SW480 (cell line): Measurements from ENCODE around the gene DDAH1.

ENCODE experiments used
- DNase-seq: peaks from one replicate; pipeline ENCODE4 v3.0.0-alpha.2; 2016; ENCODE audit warnings: low spot score

DDAH1 gene

DNA sequence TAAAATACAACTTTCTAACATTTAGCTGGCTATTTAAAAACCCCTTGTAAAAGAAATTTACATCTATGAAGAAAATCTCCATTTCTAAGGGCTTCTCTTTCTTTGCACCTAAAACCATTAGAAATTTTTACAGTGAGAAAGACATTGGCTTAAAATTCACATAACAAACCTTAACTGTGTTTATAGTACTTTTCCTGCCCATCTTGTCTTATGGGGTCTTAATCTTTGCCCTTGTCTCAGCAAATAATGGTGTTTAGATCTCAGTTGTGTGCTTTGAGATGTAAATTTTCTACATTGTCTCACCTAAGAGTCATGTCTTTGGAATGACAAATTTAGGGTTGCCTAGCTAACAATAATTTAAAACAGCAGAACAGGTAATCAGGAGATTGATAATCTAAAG lies 71.5 kb downstream of the DDAH1 start:
- no peak for DNase-seq

DNA sequence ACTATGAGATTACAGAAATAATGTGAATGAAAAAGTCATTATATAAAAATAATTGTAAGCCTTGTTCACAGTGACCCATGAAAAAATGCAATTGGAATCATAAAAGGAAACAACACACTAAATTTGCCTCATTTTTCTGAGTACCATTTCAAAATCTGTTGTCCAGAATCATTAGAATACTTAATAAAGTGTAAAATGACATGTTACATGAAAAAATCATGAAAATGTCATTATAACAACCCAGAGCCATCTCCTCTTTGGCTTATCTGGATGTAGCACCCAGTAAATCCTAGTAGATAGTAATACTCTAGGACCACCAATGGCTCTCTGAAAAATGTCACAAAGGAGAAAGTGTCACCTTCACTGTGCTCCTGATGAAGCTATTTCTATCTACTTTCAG lies 76.5 kb downstream of the DDAH1 start:
- DNase-seq = no peak

DNA sequence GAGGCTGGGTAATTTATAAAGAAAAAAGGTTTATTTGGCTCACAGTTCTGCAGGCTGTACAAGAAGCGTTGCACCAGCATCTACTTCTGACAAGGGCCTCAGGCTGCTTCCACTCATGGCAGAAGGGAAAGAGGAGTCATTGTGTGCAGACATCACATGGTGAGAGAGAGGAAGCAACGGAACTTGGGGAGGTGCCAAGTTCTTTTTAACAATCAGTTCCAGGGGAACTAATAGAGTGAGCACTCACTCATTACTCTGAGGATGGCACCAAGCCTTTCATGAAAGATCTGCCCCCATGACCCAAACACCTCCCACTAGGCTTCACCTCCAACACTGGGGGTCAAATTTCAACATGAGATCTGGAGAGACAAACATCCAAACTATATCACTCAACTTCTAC lies 77.2 kb downstream of the DDAH1 start:
- DNase-seq = no peak

DNA sequence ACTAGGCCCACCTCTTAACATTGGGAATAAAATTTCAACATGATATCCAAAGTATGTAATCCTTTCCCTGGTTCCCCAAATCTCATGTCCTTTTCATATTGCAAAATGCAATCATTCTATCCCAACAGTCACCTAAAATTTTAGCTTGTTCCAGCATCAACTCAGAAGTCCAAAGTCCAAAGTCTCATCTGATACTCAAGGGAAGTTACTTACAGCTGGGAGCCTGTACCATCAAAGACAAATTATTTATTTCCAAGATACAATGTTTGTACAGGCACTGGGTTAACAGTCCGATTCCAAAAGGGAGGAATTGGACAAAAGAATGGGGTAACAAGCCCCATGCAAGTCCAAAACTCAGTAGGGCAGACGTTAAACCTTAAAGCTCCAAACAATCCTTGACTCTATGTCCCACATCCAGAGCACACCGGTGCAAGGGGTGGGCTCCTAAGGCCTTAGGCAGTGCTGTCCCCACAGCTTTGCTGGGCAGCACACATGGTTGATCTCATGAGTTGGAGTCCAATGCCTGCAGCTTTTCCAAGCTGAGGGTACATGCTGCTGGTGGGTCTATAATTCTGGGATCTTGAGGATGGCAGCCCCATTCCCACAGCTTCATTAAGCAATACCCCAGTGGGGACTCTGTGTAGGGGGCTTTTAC lies 78.8 kb downstream of the DDAH1 start:
- DNase-seq = no peak

DNA sequence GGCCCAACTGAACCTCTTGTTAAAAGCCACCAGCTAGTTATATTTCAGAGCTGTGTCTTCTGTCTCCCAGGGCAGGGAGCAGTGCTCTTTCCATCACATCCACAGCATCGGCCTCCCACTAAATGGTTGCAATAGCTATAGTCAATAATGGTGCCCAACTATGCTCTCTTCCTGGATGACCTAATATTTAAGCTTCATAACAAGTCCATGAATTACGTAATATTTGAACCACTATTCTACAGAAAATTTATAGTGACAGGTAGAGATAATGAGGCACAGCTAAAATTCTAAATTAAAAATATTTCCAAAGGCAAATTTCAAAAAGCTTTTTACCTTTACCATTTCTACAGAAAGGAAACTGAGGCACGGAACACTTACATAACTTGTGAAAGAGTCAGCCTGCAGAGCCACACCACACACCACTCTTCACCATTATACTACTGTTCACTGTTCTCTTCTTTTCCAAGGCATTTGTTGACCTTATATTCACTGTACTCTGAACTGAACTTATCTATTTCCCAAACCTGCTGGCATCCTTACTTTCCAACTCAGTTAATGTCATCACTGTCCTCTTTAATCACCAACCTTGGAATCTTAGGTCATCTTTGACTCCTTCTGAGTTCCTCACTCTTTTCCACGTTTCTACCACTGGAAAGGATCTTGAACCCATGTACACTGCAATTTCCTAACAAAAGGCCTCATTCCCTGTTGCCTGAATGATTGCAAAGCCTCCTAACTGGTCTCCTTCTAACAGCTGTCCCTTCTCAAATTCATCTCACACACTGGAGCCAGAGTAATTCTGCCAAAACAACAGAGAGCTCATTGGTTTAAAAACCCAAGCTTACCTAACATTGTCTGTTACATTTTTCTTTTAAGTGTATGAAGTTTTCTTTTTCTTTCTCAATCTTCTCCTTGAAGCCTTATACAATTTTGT lies 85.5 kb downstream of the DDAH1 start:
- no peak for DNase-seq

DNA sequence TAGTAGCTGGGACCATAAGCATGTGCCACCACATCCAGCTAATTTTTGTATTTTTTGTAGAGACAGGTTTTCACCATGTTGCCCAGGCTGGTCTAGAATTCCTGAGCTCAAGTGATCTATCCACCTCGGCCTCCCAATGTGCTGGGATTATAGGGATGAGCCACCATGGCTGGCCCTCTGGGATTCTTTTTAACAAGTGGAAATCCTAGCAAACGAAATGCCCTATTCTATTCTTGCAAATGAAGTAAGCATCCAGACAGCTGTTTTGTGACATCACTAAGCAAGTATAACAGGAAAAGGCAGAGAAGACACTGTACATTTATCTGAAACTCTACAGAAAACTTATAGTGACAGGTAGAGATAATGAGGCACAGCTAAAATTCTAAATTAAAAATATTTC lies 86.4 kb downstream of the DDAH1 start:
- no peak for DNase-seq

DNA sequence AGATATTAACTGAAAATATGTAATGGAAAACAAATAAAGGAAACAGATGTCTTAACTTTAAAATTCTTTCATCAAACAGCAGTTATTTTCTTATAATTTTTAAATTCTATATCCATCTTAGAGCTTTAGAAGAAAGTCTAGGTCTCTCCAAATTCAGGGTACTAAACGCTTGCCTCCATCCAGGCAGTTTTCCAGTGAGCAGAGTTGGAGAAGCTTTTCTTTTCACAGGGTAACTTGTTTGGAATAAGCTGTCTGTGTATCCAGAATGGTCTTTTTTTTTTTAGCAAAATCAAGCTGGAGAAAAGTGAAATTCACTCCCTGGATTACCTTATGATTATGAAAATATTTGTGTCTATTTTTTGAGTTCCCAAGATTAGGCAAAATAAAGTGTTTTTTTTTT lies 88.6 kb downstream of the DDAH1 start:
- no peak for DNase-seq

DNA sequence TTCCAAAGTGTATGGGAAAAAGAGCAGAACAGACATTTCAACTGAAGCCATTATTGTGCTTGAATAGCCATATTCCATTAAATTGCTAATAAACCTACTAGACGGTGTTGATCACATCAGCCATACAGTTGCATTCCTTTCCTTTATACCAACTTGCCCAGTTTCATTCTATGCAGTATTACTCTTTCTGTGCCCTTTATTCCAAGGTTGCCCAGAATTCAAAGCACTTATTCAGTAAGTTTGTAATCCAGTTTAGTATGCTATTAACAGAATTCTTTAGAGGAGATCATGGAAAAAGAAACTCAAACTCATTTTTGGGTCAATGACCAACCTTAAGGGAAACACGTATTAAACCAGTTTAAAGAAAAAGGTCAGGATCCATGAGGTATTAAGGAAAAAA lies 89.5 kb downstream of the DDAH1 start:
- no peak for DNase-seq

DNA sequence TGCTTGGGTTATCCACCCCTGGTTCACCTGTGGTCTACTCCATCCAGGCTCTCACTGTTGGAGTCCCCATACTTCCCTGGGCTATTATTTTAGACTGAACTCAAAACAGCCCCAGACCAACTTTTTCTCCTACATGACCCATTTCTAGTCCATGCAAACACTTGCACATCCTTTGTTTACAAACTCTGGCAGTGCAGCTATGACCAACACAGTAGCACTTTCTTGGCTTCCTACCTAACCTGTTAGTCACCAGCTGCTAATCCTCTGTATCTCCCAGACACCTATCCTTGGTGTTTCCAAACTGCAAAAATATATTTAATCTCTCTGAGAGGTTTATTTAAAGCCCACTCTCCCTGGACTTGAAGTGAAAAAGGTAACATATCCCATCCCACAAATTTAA lies 90.8 kb downstream of the DDAH1 start:
- no peak for DNase-seq

DNA sequence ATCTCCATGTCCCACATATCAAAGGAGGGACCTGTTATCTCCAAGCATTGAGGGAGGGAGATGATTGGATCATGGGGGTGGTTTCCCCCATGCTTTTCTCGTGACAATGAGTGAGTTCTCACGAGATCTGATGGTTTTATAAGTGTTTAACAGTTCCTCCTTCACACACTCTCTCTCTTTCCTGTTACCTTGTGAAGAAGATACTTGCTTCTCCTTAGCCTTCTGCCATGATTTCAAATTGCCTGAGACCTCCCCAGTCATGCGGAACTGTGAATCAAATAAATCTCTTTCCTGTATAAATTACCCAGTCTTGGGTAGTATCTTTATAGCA lies 91.6 kb downstream of the DDAH1 start:
- no peak for DNase-seq

DNA sequence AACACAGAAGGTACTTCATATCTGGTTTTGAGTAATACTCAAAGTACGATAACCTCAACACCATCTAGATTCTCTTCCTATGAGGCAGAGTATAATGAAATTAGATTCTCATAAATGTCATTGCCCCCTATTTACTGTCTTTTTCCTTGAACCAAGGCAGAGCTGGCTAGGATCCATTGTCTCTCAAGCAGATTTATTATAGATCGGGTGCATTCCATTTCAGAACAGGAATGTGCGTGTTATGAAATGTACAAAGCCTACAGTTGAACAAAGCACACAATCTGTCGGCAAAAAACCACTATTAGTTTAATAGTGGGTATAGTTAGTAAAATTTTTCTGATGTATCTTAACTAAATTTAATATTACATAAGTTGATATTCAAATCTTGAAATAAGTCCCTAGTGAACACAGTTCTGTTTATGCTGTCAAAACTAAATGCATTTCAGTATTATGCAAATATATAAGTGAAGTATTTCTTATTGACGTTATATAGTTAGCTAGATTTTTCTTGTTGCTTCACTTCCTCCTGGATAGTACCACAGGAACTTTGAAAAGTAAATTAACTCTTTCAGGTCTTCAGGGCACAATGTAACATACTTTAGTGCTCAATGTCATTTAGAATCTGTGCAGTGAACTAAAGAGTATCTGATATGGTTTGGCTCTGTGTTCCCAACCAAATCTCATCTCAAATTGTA lies 92.1 kb downstream of the DDAH1 start:
- DNase-seq = no peak

DNA sequence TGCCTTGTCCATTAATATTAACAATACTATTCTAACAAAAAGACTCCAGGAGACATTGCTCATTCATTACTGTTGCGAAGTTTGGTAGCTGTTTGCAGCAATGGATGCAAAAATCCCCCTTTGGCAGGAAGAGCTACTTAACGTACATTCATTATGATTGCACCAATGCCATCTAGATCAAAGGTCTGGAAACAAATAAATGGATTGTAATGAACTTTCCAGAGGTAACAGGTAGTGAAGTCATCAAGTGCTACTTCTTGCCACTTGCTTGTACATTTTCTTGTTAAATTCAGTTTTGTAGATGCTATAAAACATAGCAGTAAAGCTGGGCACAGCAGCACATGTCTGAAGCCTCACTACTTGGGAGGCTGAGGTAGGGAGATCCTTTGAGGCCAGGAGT lies 93.9 kb downstream of the DDAH1 start:
- no peak for DNase-seq

DNA sequence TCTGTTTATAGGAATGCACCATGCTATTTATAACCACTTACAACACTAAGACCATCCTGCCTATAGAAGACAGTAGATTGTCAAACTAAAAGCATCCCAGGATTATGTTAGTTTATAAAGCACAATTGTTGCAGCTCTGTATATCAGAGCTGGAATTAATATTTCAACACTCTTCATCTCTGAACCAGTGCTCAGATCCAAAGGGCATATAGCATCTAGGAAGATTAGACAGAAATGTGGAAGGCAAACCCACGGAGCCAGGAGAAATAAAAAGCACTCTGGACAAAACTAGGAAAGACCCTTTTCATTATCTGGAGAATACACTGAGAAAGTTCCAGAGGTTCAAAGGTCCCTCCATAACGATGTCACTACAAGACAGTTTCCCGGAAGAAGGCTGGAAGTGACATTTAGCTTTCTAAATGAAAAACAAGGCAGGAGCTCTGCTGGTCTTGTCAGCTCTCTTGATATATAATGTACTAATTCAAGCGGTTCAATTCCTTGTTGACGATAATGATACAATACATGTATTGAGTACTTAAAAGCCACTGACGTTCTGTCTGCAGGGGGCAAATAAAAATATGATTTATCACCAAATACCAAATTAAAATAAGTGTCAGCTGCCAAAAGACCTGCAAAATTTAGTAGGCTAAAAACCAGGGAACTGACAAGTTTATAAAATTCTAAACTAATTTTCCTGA lies 96.7 kb downstream of the DDAH1 start:
- DNase-seq = no peak

DNA sequence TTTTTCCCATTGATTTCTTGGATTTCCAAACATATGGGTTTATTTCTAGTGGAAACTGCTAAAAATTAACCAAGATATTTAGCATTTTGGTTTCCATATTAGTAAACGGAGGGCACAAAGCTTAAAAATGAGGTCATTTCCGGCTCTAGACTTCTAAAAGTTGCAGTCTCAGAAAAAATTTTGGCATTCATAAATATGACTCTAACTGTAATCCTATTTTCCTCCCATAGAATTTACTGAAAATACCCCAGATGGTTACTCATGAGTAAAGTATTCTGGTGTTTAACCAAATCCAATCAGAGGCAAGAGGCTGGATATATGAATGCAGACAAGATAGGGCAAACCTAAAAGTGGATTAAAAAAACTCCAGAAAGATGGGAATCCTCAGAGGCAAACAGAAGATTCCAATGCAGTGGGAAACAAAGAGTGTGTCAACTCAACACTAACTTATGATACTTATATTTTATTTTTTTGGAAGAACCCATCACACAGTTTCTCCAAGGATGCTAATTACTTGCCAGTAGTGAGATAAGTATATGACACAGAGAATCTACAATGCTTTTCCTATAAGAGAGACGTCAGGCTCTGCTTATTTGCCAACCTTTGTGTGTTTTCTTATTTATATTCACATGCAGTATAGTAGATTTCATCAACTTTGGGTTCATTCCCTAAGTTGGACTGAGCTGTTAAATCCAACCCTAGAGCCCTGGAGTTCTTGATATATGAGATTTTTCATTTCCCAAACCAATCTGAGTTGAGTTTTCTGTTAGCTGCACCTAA lies 98.4 kb downstream of the DDAH1 start:
- no peak for DNase-seq

DNA sequence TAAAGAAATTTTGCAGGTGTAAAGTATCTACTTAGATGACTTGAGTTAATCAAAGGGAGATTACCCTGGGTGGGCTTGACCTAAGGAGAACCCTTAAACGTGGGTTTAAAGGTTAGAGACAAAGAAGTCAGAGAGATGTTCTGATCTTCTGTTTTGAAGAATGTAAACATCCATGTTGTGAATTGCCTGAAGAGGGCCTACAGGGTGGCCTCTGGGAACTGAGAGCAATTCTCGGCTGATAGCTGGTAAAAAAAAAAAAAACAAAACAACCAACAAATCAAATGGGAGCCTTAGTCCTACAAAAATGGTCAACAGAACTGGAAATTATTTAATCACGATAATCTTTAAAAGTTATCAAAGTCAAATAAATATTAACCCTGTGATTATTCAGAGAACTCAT lies 99.1 kb downstream of the DDAH1 start:
- no peak for DNase-seq

DNA sequence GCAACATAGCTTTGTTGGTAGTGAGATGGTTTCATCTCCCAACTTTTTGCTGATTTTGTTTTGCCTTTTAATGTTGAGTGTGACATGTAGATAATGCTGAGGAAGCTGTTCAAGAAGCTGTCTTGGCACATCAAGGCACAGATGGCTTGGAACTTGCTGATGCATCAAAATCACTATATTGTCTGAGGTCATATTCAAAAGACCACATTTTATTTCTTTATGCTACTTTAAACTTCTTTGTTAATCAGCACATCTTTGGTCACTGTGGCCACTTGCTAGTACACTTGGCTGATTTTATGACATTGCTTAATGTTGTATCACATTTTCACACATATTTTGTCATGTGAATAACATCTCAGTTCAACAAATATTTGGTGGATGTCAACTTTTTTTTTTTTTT lies 101.4 kb downstream of the DDAH1 start:
- DNase-seq = no peak

DNA sequence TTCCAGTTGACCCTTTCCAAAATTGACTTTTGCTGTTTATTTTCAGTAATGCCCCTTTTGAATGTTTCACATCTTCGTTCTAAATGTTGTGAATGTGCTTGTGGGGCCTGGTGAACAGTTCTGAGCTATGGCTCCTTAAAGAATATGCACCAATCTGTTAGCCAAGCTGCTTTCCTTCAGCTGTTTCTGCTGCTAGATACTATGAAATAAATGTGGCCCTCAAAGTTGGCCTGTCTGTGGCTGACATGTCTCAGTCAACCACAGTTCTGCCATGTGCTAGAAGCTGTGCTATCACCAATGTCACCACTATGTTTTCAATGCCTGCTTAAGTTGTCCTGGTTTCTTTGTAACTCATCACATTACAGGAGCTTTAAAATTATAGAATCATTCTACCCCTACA lies 101.9 kb downstream of the DDAH1 start:
- DNase-seq = no peak

DNA sequence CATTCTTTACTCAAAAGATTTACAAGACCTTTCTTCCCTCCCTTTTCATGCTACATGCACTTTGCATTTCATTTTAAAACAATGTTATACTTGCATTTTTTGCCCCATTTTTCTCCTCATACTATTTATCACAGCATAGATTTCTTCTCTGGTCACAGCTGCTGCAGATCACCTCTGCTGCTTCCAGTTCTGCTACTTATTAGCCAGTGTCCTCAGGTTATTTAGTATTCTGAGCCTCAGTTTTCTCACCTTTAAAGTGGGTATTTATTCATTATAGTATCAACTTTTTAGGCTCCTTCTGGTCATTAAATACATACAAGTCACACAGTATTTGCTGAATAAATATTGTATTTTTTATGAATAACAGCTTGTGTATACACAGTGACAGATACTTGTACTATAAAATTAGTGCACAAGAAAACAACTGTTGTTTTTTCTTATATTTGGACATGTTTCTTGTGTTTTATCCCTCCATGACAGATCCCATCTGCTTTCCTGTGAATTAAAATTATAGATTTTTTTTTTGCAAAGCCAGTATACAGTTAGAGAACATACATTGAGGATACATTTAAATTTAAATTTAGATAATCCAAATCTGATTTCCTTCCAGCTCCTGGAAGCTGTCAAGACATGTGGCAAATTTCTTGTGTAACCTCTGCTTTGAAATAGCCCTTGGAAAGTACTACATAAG lies 103.2 kb downstream of the DDAH1 start:
- DNase-seq = no peak

DNA sequence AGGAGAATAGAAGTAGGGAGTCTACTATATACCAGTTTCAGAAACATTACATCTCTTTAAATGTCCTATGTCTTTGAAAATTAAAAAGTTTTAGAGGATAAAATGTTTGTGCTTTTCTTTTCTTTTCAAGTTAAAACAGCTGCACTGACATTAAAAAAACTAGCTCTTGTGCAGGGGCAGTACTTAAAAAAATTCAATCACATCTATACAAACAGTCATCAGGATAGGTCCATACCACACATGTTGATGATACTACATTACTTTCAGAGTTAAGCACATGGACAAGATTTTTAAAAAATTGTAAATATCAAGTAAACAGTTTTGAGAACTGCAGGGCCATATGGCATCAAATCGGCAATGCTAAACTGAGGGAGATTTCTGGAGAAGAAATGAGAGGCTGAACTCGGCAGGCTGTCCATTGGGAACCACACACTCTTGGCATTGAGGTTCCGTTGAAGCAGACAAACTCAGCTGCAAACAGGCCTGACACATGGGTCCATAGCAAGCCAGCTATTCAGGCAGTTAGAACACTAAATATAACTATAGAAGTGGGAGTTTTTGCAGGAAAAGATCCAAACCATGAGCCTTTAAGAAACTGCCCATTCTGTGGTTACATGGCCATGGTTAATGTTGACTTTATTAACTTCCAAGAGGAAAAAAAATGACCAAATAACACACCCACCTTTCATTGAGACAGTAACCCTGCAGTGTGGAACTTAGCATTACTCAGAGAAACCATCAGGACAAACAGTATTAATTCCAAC lies 104.0 kb downstream of the DDAH1 start:
- DNase-seq = no peak
